GM19043 (cell line): ENCODE measurements around the gene EBPL.
"Not testable (repeated sequence)": the region's sequence is repeated elsewhere in the genome, so short reads cannot be mapped to it uniquely, and the experiment has no call there.

Source experiments
- ATAC-seq: cut with Tn5 transposase; IDR thresholded peaks from one replicate; pipeline ENCODE4 v1.9.1; 2021; ENCODE audit warnings: low read depth; ENCODE audit not compliant: unreplicated experiment

EBPL gene

GRCh38 chr13:49690995-49691784 lies at the start of gene EBPL:
EBPL (minus strand) TSS chr13:49691486; CDS start chr13:49691424, 62 bp downstream.
- peak; percentile 94 for ATAC-seq

- ATAC-seq = no peak
These were observed 49.6 kb upstream of the EBPL start for GRCh38 chr13:49740870-49741269.

GRCh38 chr13:49739498-49740187 lies 48.4 kb upstream of the EBPL start:
- no peak for ATAC-seq

GRCh38 chr13:49733181-49733951 lies 42.1 kb upstream of the EBPL start:
- ATAC-seq = no peak

GRCh38 chr13:49731766-49732165 lies 40.5 kb upstream of the EBPL start:
- no peak for ATAC-seq

- no peak for ATAC-seq
These were observed 25.3 kb upstream of the EBPL start for GRCh38 chr13:49716615-49717014.

GRCh38 chr13:49714757-49715156 lies 23.5 kb upstream of the EBPL start:
- ATAC-seq = no peak

GRCh38 chr13:49711218-49711863 lies 20.1 kb upstream of the EBPL start:
- ATAC-seq = no peak

GRCh38 chr13:49704264-49704663 lies 13.0 kb upstream of the EBPL start:
- not testable (repeated sequence) for ATAC-seq

- no peak for ATAC-seq
These were observed 10.2 kb upstream of the EBPL start for GRCh38 chr13:49701491-49701890.

- no peak for ATAC-seq
These were observed 6.2 kb upstream of the EBPL start for GRCh38 chr13:49697468-49697867.

- no peak for ATAC-seq
These were observed 3.2 kb upstream of the EBPL start for GRCh38 chr13:49694446-49694845.

GRCh38 chr13:49693877-49694276 lies 2.6 kb upstream of the EBPL start:
- no peak for ATAC-seq

GRCh38 chr13:49693191-49693733 lies 2.0 kb upstream of the EBPL start:
- no peak for ATAC-seq

GRCh38 chr13:49690133-49690994 lies 922 bp downstream of the EBPL start:
- peak; percentile 13 for ATAC-seq

GRCh38 chr13:49683489-49683888 lies 7.8 kb downstream of the EBPL start:
- peak; percentile 47 for ATAC-seq

- no peak for ATAC-seq
These were observed 9.3 kb downstream of the EBPL start for GRCh38 chr13:49681842-49682435.

GRCh38 chr13:49679246-49679645 lies 12.0 kb downstream of the EBPL start:
- ATAC-seq = no peak
